ENCODE results near the gene ZNF618. TPM values are rescaled to one million over a fixed set of nuclear protein-coding genes. Genes with fewer than 3 reads are reported as not detected.

Gene ZNF618
- polyA plus RNA-seq, 1 donor (not counting 4 experiments of a cell fraction or from before 2014, with no cell fraction given): 2.5 TPM

DNA sequence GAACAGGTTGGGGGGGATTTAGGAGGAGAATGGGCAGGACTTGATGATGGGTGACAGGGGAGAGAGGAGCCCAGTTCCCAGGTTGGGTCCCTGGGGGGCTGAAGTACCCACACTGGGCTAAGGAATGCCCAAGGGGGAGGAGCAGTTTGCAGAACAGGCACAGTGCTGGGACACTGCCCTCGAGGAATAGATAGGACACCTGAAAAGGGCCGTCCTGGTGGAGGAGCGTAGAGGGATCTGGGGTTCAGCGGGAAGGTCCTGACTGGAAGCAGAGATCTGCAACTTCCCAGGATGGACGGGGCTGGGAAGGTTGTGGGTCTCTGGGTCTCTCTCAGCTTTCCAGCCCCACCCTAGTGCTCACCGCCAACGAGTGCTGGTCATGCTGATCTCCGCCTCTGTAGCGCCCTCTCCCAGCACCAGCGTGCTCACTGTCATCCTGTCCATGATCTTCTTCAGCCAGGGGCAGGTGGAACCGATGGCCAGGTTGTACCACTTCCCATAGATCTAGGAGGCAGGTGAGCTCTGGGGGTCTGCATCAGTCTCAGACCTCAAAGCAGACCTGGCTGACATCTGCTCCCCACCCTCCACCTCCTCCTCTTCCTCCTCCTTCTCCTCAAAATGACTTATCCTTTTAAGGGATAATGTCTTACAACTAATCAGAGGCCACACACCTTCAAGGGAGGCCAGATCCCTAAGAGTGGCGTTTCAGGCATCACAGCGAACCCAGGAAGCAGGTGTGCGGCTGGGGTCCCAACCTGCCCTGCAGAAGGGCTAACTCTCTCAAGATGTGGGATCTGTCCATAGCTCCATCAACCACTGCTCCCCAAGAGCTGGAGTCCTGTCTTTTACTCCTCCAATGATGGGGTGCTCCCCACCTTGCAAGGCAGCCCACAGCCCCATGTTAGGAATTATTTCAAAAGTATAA lies 200.4 kb downstream of the ZNF618 start:
- H3K9ac ChIP-seq (ENCODE audit: control insufficient read depth, extremely low read depth, insufficient read depth, low read length): no peak overlapping the region
- dilution Hi-C loops (cut with MboI; ENCODE audit: extremely low pct_ligation_motif_present, low sequenced_read_pairs): no loop called here
- no peaks in the 10 kb centered on the region for H3K9me1 ChIP-seq (ENCODE audit: control insufficient read depth, extremely low read depth, insufficient read depth, low read length)
- DNase-seq (ENCODE audit: low read depth, low spot score): no peak
- H3K4me2 ChIP-seq (ENCODE audit: control insufficient read depth, extremely low read depth, insufficient read depth, low read depth, low read length): no peak overlapping the region
- H3K27me3 ChIP-seq (ENCODE audit: control insufficient read depth, extremely low read depth, insufficient read depth, low read length): peaks cover 45% of the 10 kb centered on the region
- no peaks in the 10 kb centered on the region for H3K79me2 ChIP-seq (ENCODE audit: control insufficient read depth, insufficient read depth, low read length)
- H4K20me1 ChIP-seq (ENCODE audit: control insufficient read depth, extremely low read depth, insufficient read depth, low read length): no peaks in the 10 kb centered on the region
- TF ChIP-seq, protein P1, sequence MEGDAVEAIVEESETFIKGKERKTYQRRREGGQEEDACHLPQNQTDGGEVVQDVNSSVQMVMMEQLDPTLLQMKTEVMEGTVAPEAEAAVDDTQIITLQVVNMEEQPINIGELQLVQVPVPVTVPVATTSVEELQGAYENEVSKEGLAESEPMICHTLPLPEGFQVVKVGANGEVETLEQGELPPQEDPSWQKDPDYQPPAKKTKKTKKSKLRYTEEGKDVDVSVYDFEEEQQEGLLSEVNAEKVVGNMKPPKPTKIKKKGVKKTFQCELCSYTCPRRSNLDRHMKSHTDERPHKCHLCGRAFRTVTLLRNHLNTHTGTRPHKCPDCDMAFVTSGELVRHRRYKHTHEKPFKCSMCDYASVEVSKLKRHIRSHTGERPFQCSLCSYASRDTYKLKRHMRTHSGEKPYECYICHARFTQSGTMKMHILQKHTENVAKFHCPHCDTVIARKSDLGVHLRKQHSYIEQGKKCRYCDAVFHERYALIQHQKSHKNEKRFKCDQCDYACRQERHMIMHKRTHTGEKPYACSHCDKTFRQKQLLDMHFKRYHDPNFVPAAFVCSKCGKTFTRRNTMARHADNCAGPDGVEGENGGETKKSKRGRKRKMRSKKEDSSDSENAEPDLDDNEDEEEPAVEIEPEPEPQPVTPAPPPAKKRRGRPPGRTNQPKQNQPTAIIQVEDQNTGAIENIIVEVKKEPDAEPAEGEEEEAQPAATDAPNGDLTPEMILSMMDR (optimal IDR thresholded peaks at IDR 0.05 in 1 of 3, IDR thresholded peaks at IDR 0.05 in 1 of 3, conservative IDR thresholded peaks at IDR 0.05 in 1 of 3; ENCODE audit: extremely low read depth in 1 of 3, insufficient read depth in 2 of 3, low read length in 3 of 3): no peak
- TF ChIP-seq EZH2 (IDR thresholded peaks at IDR 0.05; ENCODE audit: low read length): no peak
- H3K9me3 ChIP-seq (ENCODE audit: control insufficient read depth, low read depth, low read length): no peaks in the 10 kb centered on the region
- H3K36me3 ChIP-seq (ENCODE audit: control insufficient read depth in 2 of 2, extremely low read depth in 1 of 2, insufficient read depth in 2 of 2, low read length in 2 of 2): no peaks in the 10 kb centered on the region
- FAIRE-seq: no peak
- no peak overlapping the region for H3K4me3 ChIP-seq (ENCODE audit: control insufficient read depth in 2 of 3, extremely low read depth in 1 of 3, insufficient read depth in 2 of 3, low read depth in 1 of 3, low read length in 3 of 3)
- H3K4me1 ChIP-seq (ENCODE audit: control insufficient read depth, extremely low read depth, insufficient read depth, low read length): no peaks in the 10 kb centered on the region
- no peak overlapping the region for H2AFZ ChIP-seq (ENCODE audit: control insufficient read depth, low read length)
- H3K27ac ChIP-seq (ENCODE audit: control insufficient read depth, insufficient read depth, low read length): no peak overlapping the region

DNA sequence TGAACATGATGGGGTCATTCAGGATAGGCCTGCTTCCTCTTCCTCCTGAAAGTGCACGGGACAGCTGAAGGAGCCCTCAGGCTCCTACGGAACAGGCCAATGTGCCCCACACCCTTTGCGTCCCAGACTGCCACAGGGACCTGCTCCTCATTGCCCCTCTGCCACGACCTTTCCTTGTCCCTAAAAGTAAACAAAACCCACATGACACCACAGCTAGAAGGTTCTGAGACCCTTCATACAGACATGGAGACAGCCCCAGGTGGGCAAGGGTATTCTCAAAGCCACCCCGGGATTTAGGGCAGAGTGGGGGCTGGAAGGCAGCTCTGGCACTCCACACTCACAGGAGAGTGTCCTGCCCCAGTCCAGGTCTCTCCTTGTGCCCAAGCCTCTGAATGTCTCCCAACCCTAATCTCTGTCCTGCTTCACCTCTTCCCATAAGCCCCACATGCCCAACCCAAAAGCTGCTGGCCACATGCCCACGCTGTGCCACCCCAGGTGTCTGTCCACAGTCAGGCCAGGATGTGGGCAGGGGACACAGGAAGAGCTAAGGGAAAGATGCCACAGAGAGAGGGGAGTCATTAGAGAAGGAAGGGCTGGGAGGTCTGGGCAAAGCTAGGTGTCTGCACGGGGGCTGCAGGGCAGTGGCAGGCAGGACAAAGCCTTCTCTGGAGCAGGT lies 201.2 kb downstream of the ZNF618 start:
- no peaks in the 10 kb centered on the region for H3K9me1 ChIP-seq (ENCODE audit: control insufficient read depth, extremely low read depth, insufficient read depth, low read length)
- H3K9me3 ChIP-seq (ENCODE audit: control insufficient read depth, low read depth, low read length): no peaks in the 10 kb centered on the region
- H3K9ac ChIP-seq (ENCODE audit: control insufficient read depth, extremely low read depth, insufficient read depth, low read length): no peak overlapping the region
- no peaks in the 10 kb centered on the region for H3K4me1 ChIP-seq (ENCODE audit: control insufficient read depth, extremely low read depth, insufficient read depth, low read length)
- H2AFZ ChIP-seq (ENCODE audit: control insufficient read depth, low read length): no peak overlapping the region
- no peak overlapping the region for H3K27ac ChIP-seq (ENCODE audit: control insufficient read depth, insufficient read depth, low read length)
- no peaks in the 10 kb centered on the region for H3K79me2 ChIP-seq (ENCODE audit: control insufficient read depth, insufficient read depth, low read length)
- peaks cover 45% of the 10 kb centered on the region for H3K27me3 ChIP-seq (ENCODE audit: control insufficient read depth, extremely low read depth, insufficient read depth, low read length)
- no peaks in the 10 kb centered on the region for H4K20me1 ChIP-seq (ENCODE audit: control insufficient read depth, extremely low read depth, insufficient read depth, low read length)
- H3K36me3 ChIP-seq (ENCODE audit: control insufficient read depth in 2 of 2, extremely low read depth in 1 of 2, insufficient read depth in 2 of 2, low read length in 2 of 2): no peaks in the 10 kb centered on the region
- H3K4me3 ChIP-seq (ENCODE audit: control insufficient read depth in 2 of 3, extremely low read depth in 1 of 3, insufficient read depth in 2 of 3, low read depth in 1 of 3, low read length in 3 of 3): no peak overlapping the region
- no peak overlapping the region for H3K4me2 ChIP-seq (ENCODE audit: control insufficient read depth, extremely low read depth, insufficient read depth, low read depth, low read length)
- FAIRE-seq (no peak), DNase-seq (ENCODE audit: low read depth, low spot score) (no peak)
- TF ChIP-seq, protein P1 (optimal IDR thresholded peaks at IDR 0.05 in 1 of 3, IDR thresholded peaks at IDR 0.05 in 1 of 3, conservative IDR thresholded peaks at IDR 0.05 in 1 of 3; ENCODE audit: extremely low read depth in 1 of 3, insufficient read depth in 2 of 3, low read length in 3 of 3): no peak
- no peak for TF ChIP-seq EZH2 (IDR thresholded peaks at IDR 0.05; ENCODE audit: low read length)
- dilution Hi-C loops (cut with MboI; ENCODE audit: extremely low pct_ligation_motif_present, low sequenced_read_pairs): no loop called here
